NCI-H446 treated with DMSO at 0.1 percent for 48 hours (cell line): ENCODE results near the gene GRAMD2B.

Source experiments
- DNase-seq: peaks from one replicate; lab custom pipeline; 2025; lab: John Stamatoyannopoulos, UW

The GRAMD2B gene

DNA sequence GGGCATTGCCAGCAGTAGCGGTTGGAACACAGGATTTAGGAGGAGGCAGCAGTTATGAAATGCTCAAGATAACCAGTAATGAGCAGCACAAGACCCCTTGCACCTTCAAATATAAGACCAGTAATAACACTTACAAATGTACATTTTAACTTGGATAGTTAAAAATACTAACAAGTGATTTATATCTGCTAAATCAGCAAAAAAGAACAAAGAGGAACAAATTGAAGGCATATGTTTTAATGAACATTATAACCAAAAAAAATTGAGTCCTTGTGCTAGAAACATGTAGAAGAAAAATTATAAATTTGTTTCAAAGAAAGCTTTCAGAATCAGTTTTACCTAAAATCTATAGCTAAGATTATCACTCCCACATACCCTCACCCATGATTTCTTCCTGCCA, 119.8 kb downstream of the GRAMD2B start:
- DNase-seq, result no peak

DNA sequence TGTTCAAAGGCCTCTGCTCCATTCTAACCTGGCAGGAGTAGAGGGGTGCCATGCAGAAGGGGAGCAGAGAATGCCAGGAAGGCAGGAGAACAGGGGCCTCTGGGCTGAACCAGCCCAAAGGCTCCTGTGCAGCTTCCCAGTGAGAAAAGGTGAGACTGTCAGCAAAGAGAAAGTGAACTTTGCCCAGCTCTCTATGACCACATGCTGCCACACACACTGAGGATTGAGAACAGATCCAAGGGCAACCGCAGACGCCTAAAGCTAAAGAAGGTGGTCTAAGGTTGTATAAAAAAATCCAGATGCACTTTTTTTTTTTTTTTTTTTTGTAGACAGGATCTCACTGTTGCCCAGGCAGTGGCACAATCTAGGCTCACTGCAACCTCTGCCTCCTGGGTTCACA, 120.5 kb downstream of the GRAMD2B start:
- DNase-seq, result no peak
